Measurements from ENCODE around the gene C2orf78.
"Not testable (repeated sequence)": the region's sequence is repeated elsewhere in the genome, so short reads cannot be mapped to it uniquely, and the experiment has no call there.

The C2orf78 gene

DNA sequence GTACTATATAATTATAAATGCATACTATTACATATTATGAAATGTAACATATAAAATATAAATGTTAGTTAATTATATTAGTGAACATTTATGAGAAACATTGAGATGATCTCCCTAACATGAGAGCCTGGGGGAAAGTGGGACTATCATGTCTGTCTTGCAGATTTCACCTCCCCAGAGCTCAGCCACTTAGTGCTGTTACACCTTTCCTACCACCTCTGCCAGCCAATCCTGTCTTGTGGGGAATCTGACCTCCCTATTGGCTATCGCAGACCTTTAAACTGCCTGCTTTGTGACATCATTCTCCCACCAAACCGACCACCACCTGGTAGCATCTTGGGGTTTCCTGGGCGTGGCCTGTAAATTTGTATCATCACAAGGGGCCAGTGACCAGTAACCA is at the start of gene C2orf78:
Gene C2orf78 (plus strand): TSS at position 301 of the 400 bp plus-strand sequence. CDS start 127 bp downstream, outside the sequence.
- not testable (repeated sequence) for DNase-seq

DNA sequence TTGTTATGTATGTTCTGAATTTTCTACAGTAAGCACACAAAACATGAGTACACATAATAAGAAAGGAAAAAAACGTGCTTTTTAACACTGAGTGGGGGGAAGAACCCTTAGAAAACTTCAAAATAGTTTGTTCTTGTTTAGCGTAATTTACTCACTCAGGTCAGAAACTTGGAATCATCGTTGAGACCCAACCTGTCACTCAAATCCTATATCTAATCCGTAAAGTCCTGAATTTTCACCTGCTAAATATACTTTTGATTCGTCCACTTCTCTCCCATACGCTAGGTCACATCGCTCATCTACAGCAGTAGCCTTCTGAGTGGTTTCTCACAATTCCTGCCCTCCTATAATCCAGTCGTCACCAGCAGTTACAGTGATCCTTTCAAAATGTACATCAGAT is 47.6 kb upstream of the C2orf78 start:
- no peak for DNase-seq

DNA sequence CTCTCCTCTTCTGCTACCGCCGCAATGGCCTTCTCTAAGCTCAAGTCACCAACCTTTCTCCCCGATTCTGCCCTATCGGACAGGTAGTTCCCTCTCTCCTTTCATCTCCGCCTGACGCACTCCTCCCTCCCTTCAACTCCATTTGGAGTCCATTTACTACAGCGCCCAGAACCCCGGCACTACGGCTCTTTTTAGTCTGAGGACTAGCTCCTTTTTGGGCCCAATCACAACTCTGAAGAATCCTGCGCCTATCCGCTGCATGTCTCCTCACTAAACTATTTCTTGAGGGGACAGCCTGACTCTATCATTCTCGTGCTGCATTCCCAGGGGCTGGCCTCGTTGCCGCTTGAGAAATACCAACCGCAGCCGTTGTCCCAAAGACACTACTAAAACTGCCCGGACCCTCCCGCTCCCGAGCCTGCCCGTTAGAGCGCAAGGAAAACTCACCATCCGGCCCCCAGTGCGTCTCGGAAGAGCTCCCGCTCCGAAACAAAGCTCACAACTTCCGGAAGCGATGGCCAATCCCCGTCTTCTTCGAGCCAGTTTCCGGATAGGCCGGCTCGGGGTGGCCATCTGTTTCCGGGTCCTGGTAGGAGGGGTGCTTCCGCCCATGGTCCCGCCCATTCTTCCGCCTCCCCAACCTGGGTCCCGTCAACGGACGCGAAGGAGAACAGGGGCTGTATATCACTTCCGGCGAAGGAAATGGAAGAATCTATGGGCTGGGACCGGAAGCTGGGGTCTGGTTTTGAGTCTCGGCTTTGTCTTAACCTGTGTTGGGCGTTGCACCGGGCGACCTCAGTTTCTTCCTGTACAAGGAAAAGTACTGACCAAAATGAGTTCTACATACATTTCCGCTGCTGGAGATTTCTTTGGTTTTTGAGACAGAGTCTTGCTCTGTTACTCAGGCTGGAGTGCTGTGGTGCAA is 46.9 kb upstream of the C2orf78 start, which contains the start of gene TPRKB:
Gene TPRKB (minus strand): TSS at position 491 of the 925 bp plus-strand sequence. CDS start 2,776 bp downstream, outside the sequence.
- DNase-seq: peak; percentile 98

DNA sequence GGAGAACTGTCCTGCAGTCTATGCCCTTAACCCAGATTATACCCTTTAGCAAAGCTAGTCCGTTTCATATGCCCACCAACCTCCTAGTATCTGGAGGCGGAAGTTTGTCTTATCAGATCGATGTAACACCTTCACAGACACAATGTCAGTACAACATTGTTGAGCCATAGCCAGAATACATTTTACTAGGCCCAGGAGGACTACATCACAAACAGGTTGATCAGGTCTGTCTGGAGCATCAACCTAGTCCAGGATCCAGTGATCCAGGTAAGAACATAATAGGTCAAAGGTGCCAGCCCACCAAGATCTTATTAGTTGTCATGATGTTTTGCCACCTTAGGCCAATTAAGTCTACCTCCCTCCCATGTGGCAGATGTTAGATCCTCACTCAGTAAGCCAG is 44.9 kb upstream of the C2orf78 start:
- DNase-seq: no peak

DNA sequence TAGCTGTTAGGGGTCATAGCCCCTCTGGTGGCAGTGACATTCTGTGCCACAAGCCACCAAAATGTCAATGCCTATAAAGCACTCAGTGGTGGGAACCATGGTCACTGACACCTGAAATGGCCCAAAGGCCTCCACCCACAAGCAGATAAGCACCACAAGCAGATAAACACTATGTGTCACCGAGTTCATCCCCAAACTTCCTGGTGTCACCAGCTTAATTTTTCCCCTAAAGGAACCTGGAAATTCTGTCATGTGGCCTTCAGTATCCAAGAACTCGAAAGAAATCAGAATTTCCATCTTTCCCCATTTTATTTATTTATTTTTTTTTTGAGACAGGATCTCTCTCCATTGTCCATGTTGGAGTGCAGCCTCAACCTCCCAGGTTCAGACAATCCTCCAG is 43.2 kb upstream of the C2orf78 start:
- no peak for DNase-seq

DNA sequence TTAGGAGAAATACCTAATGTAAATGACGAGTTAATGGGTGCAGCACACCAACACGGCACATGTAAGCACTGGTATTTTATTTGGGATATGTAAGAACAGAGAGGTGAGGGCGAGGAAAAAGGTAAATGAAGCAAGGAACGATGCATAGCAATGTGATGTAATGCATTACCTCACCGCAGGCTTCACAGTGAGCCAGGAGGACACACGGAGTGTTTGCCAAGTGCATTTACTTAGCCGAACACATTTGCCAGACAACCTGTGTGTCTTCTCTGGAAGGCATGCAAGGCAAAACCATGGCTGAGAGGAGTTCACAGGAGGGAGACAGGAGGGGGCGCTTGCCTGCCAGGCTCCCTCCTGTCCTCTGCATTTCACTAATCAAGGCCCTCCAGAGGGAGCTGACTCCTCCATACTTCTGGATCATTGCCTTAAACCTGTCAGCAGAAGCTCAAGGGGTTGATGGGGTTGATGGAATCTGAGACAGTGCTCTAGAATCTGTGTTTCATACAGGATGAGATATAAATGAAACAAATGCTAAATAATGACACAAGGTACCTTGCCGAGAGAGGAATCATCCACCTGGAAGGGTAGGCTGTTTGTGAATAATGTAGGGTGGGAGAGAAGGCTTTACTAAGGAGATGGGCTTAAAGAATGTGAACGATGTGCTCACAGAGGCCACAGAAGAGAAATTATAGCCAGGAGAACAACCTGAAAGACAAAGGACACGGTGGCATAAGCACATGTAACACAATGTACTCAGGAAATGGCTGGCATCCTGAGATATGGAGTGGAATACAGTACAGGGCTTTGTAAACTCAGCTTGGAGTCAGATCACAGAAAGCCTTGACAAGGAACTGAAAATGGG is 37.7 kb upstream of the C2orf78 start:
- DNase-seq: no peak

DNA sequence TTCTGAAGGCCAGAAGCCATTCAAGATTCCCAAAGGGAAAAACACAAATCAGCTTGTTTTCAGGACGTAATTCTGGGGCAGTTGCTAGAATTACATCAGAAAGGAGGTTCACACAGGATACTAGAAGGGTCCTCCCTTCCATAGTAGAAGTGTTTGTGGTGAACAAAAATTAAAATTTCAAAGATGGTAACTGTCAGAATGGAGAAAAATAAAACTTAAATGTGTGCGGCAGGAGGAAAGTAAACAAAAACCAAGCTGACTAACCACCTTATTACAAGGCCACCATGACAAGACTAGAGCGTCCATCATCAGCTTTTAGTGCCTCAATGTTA is 37.1 kb upstream of the C2orf78 start:
- DNase-seq: no peak

DNA sequence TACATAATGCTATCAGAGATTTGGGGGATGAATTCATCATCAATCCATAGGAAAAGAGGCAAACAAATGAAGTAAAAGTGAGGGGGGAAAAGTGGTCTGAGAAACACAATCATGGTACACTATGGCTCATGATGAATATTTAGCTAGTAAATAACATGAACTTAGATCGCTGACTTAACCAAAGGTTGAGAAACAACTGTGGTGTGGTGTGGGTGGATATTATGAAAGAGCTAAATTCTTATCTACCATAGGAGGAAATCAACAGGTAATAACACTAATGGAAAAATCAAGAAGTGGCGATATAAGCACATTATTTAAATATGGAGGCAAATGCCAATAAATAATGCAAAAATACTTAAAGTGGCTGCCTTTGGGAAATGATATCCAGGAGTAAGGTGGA is 34.7 kb upstream of the C2orf78 start:
- DNase-seq: no peak

DNA sequence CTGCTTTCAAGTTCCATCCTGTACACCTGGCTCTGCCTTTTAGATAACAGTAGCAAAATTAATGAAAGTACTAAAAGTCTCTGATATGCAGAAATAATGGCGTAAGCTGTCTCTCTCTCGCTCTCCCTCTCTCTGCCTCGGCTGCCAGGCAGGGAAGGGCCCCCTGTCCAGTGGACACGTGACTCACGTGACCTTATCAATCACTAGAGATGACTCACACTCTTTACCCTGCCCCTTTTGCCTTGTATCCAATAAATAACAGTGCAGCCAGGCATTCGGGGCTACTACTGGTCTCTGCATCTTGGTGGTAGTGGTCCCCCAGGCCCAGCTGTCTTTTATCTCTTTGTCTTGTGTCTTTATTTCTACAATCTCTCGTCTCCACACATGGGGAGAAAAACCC is 29.7 kb upstream of the C2orf78 start:
- DNase-seq: not testable (repeated sequence)

GRCh38 chr2:73759285-73759764 is 24.7 kb upstream of the C2orf78 start:
- no peak for DNase-seq

DNA sequence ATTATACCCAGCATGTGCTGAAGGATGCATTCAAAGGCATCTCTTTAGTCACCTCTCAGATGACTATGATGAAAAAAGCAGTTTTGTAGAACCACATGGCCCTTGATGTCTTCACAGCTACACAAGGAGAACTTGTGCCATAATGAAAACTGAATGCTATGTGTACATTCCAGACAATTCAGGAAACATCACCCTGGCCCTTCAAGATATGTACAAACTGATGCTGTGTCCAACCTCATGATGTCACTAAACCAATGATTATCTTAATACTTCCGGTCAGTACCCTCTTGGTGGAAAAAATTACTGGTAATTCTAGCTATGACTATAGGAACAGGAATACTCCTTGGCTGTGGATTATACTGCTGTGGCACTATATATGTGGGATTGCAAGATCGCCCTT is 24.1 kb upstream of the C2orf78 start:
- no peak for DNase-seq

GRCh38 chr2:73762571-73762970 is 21.4 kb upstream of the C2orf78 start:
- DNase-seq: no peak

- DNase-seq: no peak
These were observed 19.0 kb upstream of the C2orf78 start for GRCh38 chr2:73764945-73765344.

DNA sequence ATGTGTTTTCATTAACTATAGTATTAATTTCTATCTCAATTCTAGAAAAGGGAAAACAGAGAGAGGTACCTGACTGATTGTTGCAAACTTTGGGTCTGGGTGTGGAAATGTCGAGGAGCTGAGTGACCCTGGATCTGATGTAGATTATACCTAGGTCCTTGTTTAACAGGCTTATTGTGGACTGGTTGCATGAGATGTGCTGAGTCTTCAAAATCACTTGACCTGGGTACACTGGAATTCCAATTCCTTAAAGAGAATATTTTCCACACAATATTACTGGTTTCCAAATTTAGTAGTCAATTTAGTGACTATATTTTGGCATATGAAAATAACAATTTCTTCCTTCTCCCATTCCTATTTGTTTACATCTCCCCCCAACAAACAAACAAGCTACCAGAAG is 17.6 kb upstream of the C2orf78 start:
- DNase-seq: no peak

DNA sequence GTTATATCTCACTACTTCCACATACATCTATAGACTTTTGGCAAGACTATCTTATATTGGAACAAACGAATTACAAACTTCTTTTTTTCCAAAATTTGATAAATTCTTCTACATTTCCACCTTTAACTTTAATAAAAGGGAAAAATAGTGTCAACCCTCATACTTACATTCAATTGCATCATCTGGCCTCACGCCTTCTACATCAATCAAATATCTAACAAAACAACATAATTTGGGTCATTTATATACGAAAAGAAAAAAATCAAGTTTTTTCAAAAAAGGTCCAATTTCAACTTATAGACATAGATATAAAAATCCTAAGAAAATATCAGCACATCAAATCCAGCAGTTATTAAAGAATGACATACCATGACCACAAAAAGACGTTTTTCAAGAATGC is 17.0 kb upstream of the C2orf78 start:
- DNase-seq: no peak

DNA sequence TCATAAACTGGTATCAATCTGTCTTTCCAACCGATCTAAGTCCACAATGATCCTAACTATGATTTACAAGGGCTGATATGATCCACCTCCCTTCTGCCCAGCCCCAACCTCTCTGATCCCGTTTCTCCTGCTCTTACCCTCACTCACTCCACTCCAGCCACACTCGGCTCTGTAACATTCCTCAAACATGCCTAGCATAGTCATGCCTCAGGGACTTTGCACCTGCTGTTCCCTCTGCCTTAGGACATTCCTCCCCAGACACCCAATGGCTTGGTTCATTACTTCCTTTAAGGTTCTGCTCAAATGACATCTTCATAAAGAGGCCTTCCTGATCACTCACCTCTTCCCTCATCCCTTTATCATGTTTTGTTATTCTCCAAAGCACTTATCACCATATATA is 13.3 kb upstream of the C2orf78 start:
- DNase-seq: no peak

GRCh38 chr2:73772819-73773218 is 11.2 kb upstream of the C2orf78 start:
- DNase-seq: no peak

DNA sequence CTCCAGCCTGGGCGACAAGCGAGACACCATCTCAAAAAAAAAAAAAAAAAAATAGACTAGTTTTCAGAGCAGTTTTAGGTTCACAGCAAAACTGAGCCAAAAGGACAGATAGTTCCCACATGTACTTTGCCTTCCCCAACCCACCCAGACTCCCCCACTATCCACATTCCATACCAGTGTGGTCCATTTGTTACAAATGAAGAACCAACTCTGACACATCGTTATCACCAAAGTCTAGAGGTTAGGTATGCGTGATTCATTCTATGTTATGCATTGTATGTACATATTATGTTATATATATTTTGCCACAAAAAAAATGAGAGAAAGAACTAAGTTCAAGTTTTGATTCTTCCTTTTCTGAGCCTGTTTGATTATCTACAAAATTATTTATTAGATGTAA is 7.6 kb upstream of the C2orf78 start:
- no peak for DNase-seq

DNA sequence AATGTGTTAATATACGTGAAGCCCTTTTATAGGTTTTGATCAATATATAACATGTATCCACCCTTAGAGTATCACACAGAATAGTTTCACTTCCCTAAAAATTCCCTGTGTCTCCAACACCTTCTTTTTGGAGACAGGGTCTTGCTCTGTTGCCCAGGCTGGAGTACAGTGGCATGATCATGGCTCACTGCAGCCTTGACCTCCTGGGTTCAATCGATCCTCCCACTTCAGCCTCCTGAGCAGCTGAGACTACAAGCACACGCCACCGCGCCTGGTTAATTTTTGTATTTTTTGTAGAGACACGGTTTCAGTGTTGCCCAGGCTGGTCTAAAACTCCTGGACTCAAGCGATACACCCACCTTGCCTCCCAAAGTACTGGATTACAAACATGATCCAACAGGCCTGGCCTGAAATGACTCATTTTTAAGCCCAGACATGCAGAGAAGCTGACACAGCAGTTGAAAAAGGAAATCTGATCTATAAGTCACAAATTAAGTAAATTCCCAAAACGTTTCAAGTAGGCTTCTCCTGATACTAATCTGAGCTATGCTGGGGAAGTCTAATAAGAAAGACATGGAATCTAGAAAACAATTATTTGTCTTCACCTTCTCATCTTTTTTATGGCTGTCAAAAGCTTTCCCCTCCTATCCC is 7.0 kb upstream of the C2orf78 start:
- no peak for DNase-seq

DNA sequence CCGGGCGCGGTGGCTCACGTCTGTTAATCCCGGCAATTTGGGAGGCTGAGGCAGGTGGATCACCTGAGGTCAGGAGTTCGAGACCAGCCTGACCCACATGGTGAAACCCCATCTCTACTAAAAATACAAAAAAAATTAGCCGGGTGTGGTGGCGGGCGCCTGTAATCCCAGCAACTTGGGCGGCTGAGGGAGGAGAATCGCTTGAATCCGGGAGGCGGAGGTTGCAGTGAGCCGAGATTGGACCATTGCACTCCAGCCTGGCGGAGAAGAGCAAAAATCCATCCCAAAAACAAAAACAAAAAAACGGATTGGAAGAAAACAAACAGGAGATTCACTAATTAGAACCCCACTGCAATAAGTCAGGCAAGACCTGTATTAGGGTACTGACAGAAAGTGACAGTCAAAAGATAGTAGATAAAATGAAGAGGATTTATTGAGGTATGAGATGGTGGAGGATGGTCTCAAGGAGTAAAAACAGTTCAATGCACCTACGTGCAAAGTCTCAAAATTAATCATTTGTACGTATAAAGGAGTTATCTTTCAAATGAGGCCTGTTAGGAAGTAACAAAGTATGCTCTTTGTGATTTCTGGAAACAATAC is 5.0 kb upstream of the C2orf78 start:
- DNase-seq: peak; percentile 2

DNA sequence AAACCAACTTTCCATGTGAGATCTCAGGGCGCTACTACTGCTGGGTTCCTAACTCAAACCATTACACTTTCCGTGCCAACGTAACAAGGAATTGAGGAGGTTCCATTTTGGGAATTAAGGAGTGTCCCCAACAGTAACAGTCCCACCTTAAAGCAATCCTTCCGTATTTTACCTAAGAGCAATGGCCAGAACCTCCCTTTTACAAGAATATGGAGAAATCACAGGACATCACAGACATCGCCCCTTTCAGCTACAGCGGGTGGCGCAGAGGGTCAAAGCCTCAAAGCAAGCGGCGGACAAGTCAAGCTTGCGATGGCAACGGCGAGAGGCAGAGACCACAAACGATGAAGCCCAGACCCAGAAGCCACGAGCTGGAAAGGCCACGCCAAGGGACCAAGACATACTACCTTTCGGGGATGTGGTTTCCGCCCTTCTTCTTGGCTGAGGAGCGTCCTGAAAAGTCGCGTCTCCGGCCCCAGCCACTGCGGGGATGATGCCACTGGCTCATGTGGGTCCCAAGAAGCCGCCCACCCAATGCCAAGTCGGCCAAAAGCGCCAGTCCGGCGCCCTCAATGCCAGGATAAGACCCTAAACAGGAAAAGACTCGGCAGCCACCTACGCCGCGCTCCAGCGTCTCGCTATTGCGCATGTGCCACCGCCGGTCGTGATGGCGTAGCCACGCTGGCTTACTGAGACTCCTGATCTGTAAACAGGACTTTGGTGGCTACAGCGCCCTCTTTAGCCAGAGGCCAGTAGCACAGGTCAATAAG is 4.3 kb upstream of the C2orf78 start, which contains the start of gene DUSP11:
Gene DUSP11 (minus strand): TSS at position 637 of the 770 bp plus-strand sequence. CDS start 129 bp downstream, at position 508.
- DNase-seq: peak; percentile 98

GRCh38 chr2:73780237-73780582 is 3.8 kb upstream of the C2orf78 start:
- no peak for DNase-seq
